T-cell (primary cell): ENCODE results near the gene NUP50. TPM values are rescaled to one million over a fixed set of nuclear protein-coding genes. Genes with fewer than 3 reads are reported as not detected.
A peak's percentile ranks its signal among the peaks of the same experiment; 100 is the strongest.

Experiments used
- ATAC-seq, 4 experiments: fragments of 200-7000 bp in 3 of 4; fragments of 150-1000 bp in 1 of 4; cut with Tn5 transposase; replicated peaks in 1 of 4; 1 replicate in 3 of 4; 2 replicates in 1 of 4; pipeline ENCODE4 v1.10.0; 2021; ENCODE audit warnings: moderate library complexity in 3 of 4, mild to moderate bottlenecking in 2 of 4, moderate number of reproducible peaks in 1 of 4
- CTCF ChIA-PET, 2 donors: fragments of 300-600 bp; sonication (Branson Sonifier 250); formaldehyde crosslinking; loops; one replicate each; lab custom pipeline; 2022; ENCODE audit warnings: antibody characterized with exemption in 2 of 2; lab: Charles Lee
- POLR2A ChIA-PET, 2 donors: fragments of 300-600 bp; sonication (Branson Sonifier 250); formaldehyde crosslinking; loops; one replicate each; lab custom pipeline; 2022; ENCODE audit warnings: antibody characterized with exemption in 2 of 2; lab: Charles Lee
- DNase-seq, 35 experiments: peaks; one replicate each; pipeline versions ENCODE4 v3.0.0 to v3.0.0-alpha.2; 2013 to 2023
- H3K27ac ChIP-seq: one replicate; pipeline ENCODE4 v1.5.1; 2013; ENCODE audit warnings: low read length
- H3K27me3 ChIP-seq, 2 experiments: replicated peaks in 1 of 2; 1 replicate in 1 of 2; 2 replicates in 1 of 2; pipeline versions ENCODE4 v1.6.1 to v1.7.0; 2013; ENCODE audit warnings: low read length in 1 of 2, mixed read lengths in 1 of 2; ENCODE audit not compliant: control insufficient read depth in 2 of 2, insufficient read depth in 2 of 2; ENCODE audit errors: extremely low read depth in 1 of 2
- H3K36me3 ChIP-seq, 2 donors: 1 replicate in 1 of 2; 2 replicates in 1 of 2; pipeline versions ENCODE4 v1.6.1 to v1.7.0; 2013; ENCODE audit warnings: low read length in 1 of 2; ENCODE audit not compliant: control insufficient read depth in 2 of 2, insufficient read depth in 1 of 2; ENCODE audit errors: extremely low read depth in 1 of 2
- H3K4me1 ChIP-seq, 2 experiments: 1 replicate in 1 of 2; 2 replicates in 1 of 2; pipeline versions ENCODE4 v1.6.1 to v1.7.0; 2013; ENCODE audit warnings: low read length in 2 of 2, mixed read lengths in 1 of 2; ENCODE audit not compliant: insufficient read depth in 2 of 2, control insufficient read depth in 1 of 2; ENCODE audit errors: extremely low read depth in 1 of 2
- H3K4me3 ChIP-seq, 2 donors: 1 replicate in 1 of 2; 2 replicates in 1 of 2; pipeline versions ENCODE4 v1.5.1 to v1.7.0; 2013; ENCODE audit warnings: mild to moderate bottlenecking in 2 of 2, low read length in 1 of 2, moderate library complexity in 1 of 2; ENCODE audit not compliant: control insufficient read depth in 1 of 2; ENCODE audit errors: extremely low read depth in 1 of 2
- H3K9me3 ChIP-seq: 2 replicates; pipeline ENCODE4 v1.7.0; 2013
- H3K27ac Mint-ChIP-seq, 2 donors: one replicate each; pipeline ENCODE4 v1.8.0; 2020 to 2021; ENCODE audit warnings: mild to moderate bottlenecking in 2 of 2, mixed read lengths in 2 of 2
- H3K27me3 Mint-ChIP-seq, 2 donors: one replicate each; pipeline ENCODE4 v1.8.0; 2021 to 2022; ENCODE audit warnings: mixed read lengths in 2 of 2
- H3K36me3 Mint-ChIP-seq: one replicate; pipeline ENCODE4 v1.8.0; 2021; ENCODE audit warnings: mixed read lengths
- H3K4me1 Mint-ChIP-seq, 3 donors: one replicate each; pipeline ENCODE4 v1.8.0; 2020 to 2022; ENCODE audit warnings: mixed read lengths in 3 of 3, mild to moderate bottlenecking in 1 of 3
- H3K4me3 Mint-ChIP-seq, 3 donors: one replicate each; pipeline ENCODE4 v1.8.0; 2020 to 2022; ENCODE audit warnings: mild to moderate bottlenecking in 3 of 3, mixed read lengths in 3 of 3, moderate library complexity in 3 of 3
- H3K9me3 Mint-ChIP-seq, 3 donors: one replicate each; pipeline ENCODE4 v1.8.0; 2020 to 2022; ENCODE audit warnings: mixed read lengths in 3 of 3
- WGBS: methylation state at CpG from one replicate; pipeline ENCODE4 v1.1.5; 2013; ENCODE audit warnings: missing lambda C conversion rate; ENCODE audit not compliant: insufficient coverage; 5-methylcytosine and 5-hydroxymethylcytosine counted together
- total RNA-seq, 35 experiments: library from RNA in 6 of 35; stranded (reverse) in 6 of 35; fragments of 120-200 nt in 1 of 35; gene quantifications; one replicate each; pipeline versions ENCODE4 v1.2.1 to v1.2.4 and lab custom pipeline; 2013 to 2026

NUP50 gene, protein sequence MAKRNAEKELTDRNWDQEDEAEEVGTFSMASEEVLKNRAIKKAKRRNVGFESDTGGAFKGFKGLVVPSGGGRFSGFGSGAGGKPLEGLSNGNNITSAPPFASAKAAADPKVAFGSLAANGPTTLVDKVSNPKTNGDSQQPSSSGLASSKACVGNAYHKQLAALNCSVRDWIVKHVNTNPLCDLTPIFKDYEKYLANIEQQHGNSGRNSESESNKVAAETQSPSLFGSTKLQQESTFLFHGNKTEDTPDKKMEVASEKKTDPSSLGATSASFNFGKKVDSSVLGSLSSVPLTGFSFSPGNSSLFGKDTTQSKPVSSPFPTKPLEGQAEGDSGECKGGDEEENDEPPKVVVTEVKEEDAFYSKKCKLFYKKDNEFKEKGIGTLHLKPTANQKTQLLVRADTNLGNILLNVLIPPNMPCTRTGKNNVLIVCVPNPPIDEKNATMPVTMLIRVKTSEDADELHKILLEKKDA
- 100 to 1,000 TPM in 4 of 5 donors, 10 to 100 TPM in 1; 97.0 to 151 (median 126) TPM for total RNA-seq
- total RNA-seq (2013), result 84.1 TPM
- 121 to 270 (median 183) reads per million in 29 experiments for total RNA-seq (lab: John Stamatoyannopoulos, UW)

GRCh38 chr22:45163451-45164269 is at the start of gene NUP50:
Gene NUP50 (plus strand): TSS chr22:45163925. CDS start chr22:45168178, 4,253 bp downstream.
- Mint-ChIP-seq H3K4me3 (peak within 1 kb of the TSS; percentile 93 to 97 (median 94)), H3K27ac (peak within 1 kb of the TSS; percentile 92), H3K4me1 (peaks cover 56 to 69% (median 56%) of the 10 kb centered on the region in 3 donors), H3K36me3 (peaks cover 19% of the 10 kb centered on the region), H3K9me3 (no peaks in the 10 kb centered on the region), H3K27me3 (no peaks in the 10 kb centered on the region)
- H3K27ac ChIP-seq, result peak within 1 kb of the TSS; percentile 70
- H3K27me3 ChIP-seq, result no peaks in the 10 kb centered on the region
- H3K9me3 ChIP-seq, result no peaks in the 10 kb centered on the region
- ChIA-PET CTCF (interaction anchor here (0.5 to 1.6 kb wide), 5 partner anchors 9 to 488 kb away, joined by 4 to 19 read pairs (median 5); no protein-coding TSS in a partner anchor), POLR2A (interaction anchor here (0.6 to 1.7 kb wide), 4 partner anchors 9 to 43 kb away, joined by 4 to 11 read pairs (median 10); no protein-coding TSS in a partner anchor)
- H3K4me3 ChIP-seq, result peak within 1 kb of the TSS; percentile 79 to 86
- DNase-seq, result peak; percentile 90 to 99 (median 95)
- peak; percentile 81 to 85 (median 84) for ATAC-seq
- H3K36me3 ChIP-seq, result peaks cover 0 to 16% of the 10 kb centered on the region in 2 donors
- WGBS, result 0% methylated on average over 96 of the region's 100 CpGs
- H3K4me1 ChIP-seq, result peaks cover 25 to 46% of the 10 kb centered on the region in 2 experiments

GRCh38 chr22:45120440-45120839 is 43.3 kb upstream of the NUP50 start:
- Mint-ChIP-seq H3K36me3 (no peaks in the 10 kb centered on the region), H3K27me3 (peaks cover 0 to 5% of the 10 kb centered on the region in 2 donors), H3K4me1 (no peaks in the 10 kb centered on the region), H3K27ac (no peak overlapping the region), H3K4me3 (no peak overlapping the region), H3K9me3 (no peaks in the 10 kb centered on the region)
- no peaks in the 10 kb centered on the region for H3K9me3 ChIP-seq
- no peak overlapping the region for H3K27ac ChIP-seq
- peaks cover 0 to 9% of the 10 kb centered on the region in 2 experiments for H3K27me3 ChIP-seq
- no peak overlapping the region for H3K4me3 ChIP-seq
- ATAC-seq (no peak), DNase-seq (no peak)
- POLR2A ChIA-PET, result interaction anchor here in 1 of 2 donors (0.5 kb wide), 1 partner anchor 43 kb away, joined by 4 read pairs; no protein-coding TSS in a partner anchor
- CTCF ChIA-PET, result no interaction called here
- 86% methylated on average over 2 of the region's 9 CpGs for WGBS
- no peaks in the 10 kb centered on the region for H3K4me1 ChIP-seq
- no peaks in the 10 kb centered on the region for H3K36me3 ChIP-seq

DNA sequence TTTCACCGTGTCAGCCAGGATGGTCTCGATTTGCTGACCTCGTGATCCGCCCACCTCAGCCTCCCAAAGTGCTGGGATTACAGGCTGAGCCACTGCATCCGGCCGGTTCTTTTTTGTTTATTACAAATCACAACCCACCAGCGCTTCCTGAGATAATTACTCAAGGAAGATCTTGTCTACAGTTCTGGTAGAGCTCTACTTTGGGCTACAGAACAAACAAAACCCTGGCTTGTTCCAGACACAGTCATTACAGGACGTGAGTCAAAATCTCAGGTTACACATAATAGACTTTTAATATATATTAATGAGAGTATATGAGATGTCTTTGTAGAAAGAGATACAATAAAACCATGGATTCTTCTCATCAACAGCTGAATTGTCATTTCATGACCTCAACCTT is 42.8 kb upstream of the NUP50 start:
- Histone ChIP-seq H3K36me3 (no peaks in the 10 kb centered on the region), H3K27ac (no peak overlapping the region), H3K9me3 (no peaks in the 10 kb centered on the region), H3K27me3 (peaks cover 0 to 9% of the 10 kb centered on the region in 2 experiments), H3K4me1 (no peaks in the 10 kb centered on the region), H3K4me3 (no peak overlapping the region)
- no peak overlapping the region for H3K27ac Mint-ChIP-seq
- CTCF ChIA-PET, result no interaction called here
- H3K27me3 Mint-ChIP-seq, result peaks cover 0 to 5% of the 10 kb centered on the region in 2 donors
- 91% methylated on average over 4 of the region's 8 CpGs for WGBS
- no peaks in the 10 kb centered on the region for H3K36me3 Mint-ChIP-seq
- no peak for ATAC-seq
- no peak for DNase-seq
- no peak overlapping the region for H3K4me3 Mint-ChIP-seq
- H3K9me3 Mint-ChIP-seq, result no peaks in the 10 kb centered on the region
- no peaks in the 10 kb centered on the region for H3K4me1 Mint-ChIP-seq
- POLR2A ChIA-PET, result interaction anchor here in 1 of 2 donors (0.5 to 0.9 kb wide), 2 partner anchors 42 to 912 kb away, joined by 3 to 4 read pairs; no protein-coding TSS in a partner anchor

DNA sequence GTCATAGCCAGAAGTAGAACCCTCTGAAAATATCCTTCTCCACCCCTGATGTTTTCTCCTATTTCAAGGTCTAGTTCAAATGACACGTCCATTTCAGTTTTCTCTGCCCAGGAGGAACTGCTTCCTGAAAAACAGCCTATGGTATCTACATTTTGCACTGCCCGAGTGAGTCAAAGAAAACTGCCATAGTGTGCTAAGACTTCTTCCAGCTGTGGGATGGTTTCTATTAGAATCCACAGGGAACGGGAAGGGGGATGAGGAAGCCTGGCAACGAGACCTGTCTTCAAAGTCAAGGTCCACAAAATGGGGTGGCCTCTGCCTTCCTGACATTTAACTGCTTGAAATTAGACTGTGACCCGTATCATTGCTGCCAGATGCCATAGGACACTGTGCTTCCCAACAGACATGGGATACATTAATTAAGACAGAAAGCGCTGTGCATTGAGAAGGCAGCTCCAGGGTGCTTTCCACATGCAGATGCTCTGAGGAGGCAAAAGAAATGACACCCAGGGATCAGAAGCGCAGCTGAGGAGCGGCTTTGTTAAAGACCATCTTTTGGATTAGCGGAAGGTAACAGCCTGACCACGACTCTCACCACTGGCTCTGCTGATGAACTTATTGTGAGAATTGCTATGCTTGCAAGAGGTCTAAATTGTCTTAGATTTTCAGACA is 39.4 kb upstream of the NUP50 start:
- peaks cover 4 to 8% (median 5%) of the 10 kb centered on the region in 3 donors for H3K4me1 Mint-ChIP-seq
- Histone ChIP-seq H3K27ac (no peak overlapping the region), H3K9me3 (no peaks in the 10 kb centered on the region), H3K4me1 (peaks cover 0 to 4% of the 10 kb centered on the region in 2 experiments), H3K27me3 (peaks cover 0 to 9% of the 10 kb centered on the region in 2 experiments), H3K4me3 (no peak overlapping the region), H3K36me3 (no peaks in the 10 kb centered on the region)
- H3K9me3 Mint-ChIP-seq, result no peaks in the 10 kb centered on the region
- ChIA-PET CTCF (no interaction called here), POLR2A (no interaction called here)
- WGBS, result 90% methylated on average over 5 of the region's 10 CpGs
- peaks cover 1 to 4% of the 10 kb centered on the region in 2 donors for H3K27me3 Mint-ChIP-seq
- no peak overlapping the region for H3K27ac Mint-ChIP-seq
- DNase-seq, result no peak
- no peak for ATAC-seq
- no peaks in the 10 kb centered on the region for H3K36me3 Mint-ChIP-seq
- no peak overlapping the region for H3K4me3 Mint-ChIP-seq

- Histone ChIP-seq H3K27ac (no peak overlapping the region), H3K36me3 (no peaks in the 10 kb centered on the region), H3K27me3 (peaks cover 0 to 9% of the 10 kb centered on the region in 2 experiments), H3K9me3 (no peaks in the 10 kb centered on the region), H3K4me3 (no peak overlapping the region), H3K4me1 (peaks cover 0 to 13% of the 10 kb centered on the region in 2 experiments)
- 50% methylated on average over 1 of the region's 8 CpGs for WGBS
- Mint-ChIP-seq H3K4me1 (peaks cover 13 to 17% (median 14%) of the 10 kb centered on the region in 3 donors), H3K27me3 (peaks cover 0 to 1% of the 10 kb centered on the region in 2 donors), H3K9me3 (no peaks in the 10 kb centered on the region), H3K27ac (no peak overlapping the region), H3K4me3 (no peak overlapping the region), H3K36me3 (no peaks in the 10 kb centered on the region)
- DNase-seq (no peak), ATAC-seq (no peak)
- ChIA-PET POLR2A (no interaction called here), CTCF (no interaction called here)
Measured at GRCh38 chr22:45125188-45125587, 38.5 kb upstream of the NUP50 start.
